Muscle of arm (tissue), 14 donors: ENCODE measurements around the gene LIG3. TPM values are rescaled to one million over a fixed set of nuclear protein-coding genes. Genes with fewer than 3 reads are reported as not detected.
A peak's percentile ranks its signal among the peaks of the same experiment; 100 is the strongest.
"Not testable (repeated sequence)": the region's sequence is repeated elsewhere in the genome, so short reads cannot be mapped to it uniquely, and the experiment has no call there.

Experiments
- DNase-seq: peaks from one replicate; pipeline ENCODE4 v3.0.0-alpha.2; 2013
- long read RNA-seq, 11 donors: transcript quantifications; one replicate each; lab custom pipeline, GENCODE V29; 2026
- polyA plus RNA-seq, 12 donors: library from polyadenylated mRNA; unstranded; fragments of 120-200 nt; gene quantifications; one replicate each; pipeline ENCODE4 v1.2.1, GENCODE V29; 2013; ENCODE audit not compliant: insufficient read length in 12 of 12

Gene LIG3
- polyA plus RNA-seq = 10 to 100 TPM in 11 of 12 donors, not detected in 1; 18.3 to 30.6 (median 22.8) TPM
- long read RNA-seq, donor 1, full-length matches to known transcripts = 3 of 14 reads
- long read RNA-seq, donor 1, partial matches to known transcripts = 11 of 14 reads
- long read RNA-seq, donor 1, other reads (novel, unspliced or antisense) = 0 of 14 reads
- long read RNA-seq, donor 2, full-length matches to known transcripts = 2 of 11 reads
- long read RNA-seq, donor 2, partial matches to known transcripts = 9 of 11 reads
- long read RNA-seq, donor 2, other reads (novel, unspliced or antisense) = 0 of 11 reads
- long read RNA-seq, donor 3 = 0 reads
- long read RNA-seq, donor 4, full-length matches to known transcripts = 2 of 2 reads
- long read RNA-seq, donor 4, partial matches to known transcripts = 0 of 2 reads
- long read RNA-seq, donor 4, other reads (novel, unspliced or antisense) = 0 of 2 reads
- long read RNA-seq, donor 5, full-length matches to known transcripts = 4 of 4 reads
- long read RNA-seq, donor 5, partial matches to known transcripts = 0 of 4 reads
- long read RNA-seq, donor 5, other reads (novel, unspliced or antisense) = 0 of 4 reads
- long read RNA-seq, donor 6, full-length matches to known transcripts = 1 of 1 reads
- long read RNA-seq, donor 6, partial matches to known transcripts = 0 of 1 reads
- long read RNA-seq, donor 6, other reads (novel, unspliced or antisense) = 0 of 1 reads
- long read RNA-seq, donor 7, partial matches to known transcripts = 0 of 1 reads
- long read RNA-seq, donor 7, other reads (novel, unspliced or antisense) = 0 of 1 reads
- long read RNA-seq, donor 8, partial matches to known transcripts = 0 of 1 reads
- long read RNA-seq, donor 8, other reads (novel, unspliced or antisense) = 0 of 1 reads
- long read RNA-seq, donor 9 = 0 reads
- long read RNA-seq, donor 10, full-length matches to known transcripts = 2 of 2 reads
- long read RNA-seq, donor 10, partial matches to known transcripts = 0 of 2 reads
- long read RNA-seq, donor 10, other reads (novel, unspliced or antisense) = 0 of 2 reads
- long read RNA-seq, donor 11, full-length matches to known transcripts = 2 of 2 reads
- long read RNA-seq, donor 11, partial matches to known transcripts = 0 of 2 reads
- long read RNA-seq, donor 11, other reads (novel, unspliced or antisense) = 0 of 2 reads

- DNase-seq = peak; percentile 96
Measured at GRCh38 chr17:34980353-34980680, at the start of gene LIG3. Gene LIG3, plus strand, starts transcription at chr17:34980512. Its CDS starts 2,494 bp downstream, at chr17:34983006.

- not testable (repeated sequence) for DNase-seq
Measured at GRCh38 chr17:34950780-34951179, 29.5 kb upstream of the LIG3 start.

GRCh38 chr17:34958438-34958837, 21.9 kb upstream of the LIG3 start:
- no peak for DNase-seq

GRCh38 chr17:34961093-34961911, 19.0 kb upstream of the LIG3 start, which contains the start of the genes CCT6B and ZNF830:
Gene CCT6B, minus strand, starts transcription at chr17:34961460. Its CDS starts 67 bp downstream, at chr17:34961393.
Gene ZNF830, plus strand, starts transcription at chr17:34961540. Its CDS starts 27 bp downstream, at chr17:34961567.
- DNase-seq = peak; percentile 98

GRCh38 chr17:34974179-34974578, 6.1 kb upstream of the LIG3 start:
- no peak for DNase-seq

GRCh38 chr17:34974794-34975785, 5.2 kb upstream of the LIG3 start:
- no peak for DNase-seq

- no peak for DNase-seq
Measured at GRCh38 chr17:34979153-34979552, 1.2 kb upstream of the LIG3 start.

GRCh38 chr17:34979650-34980352, 511 bp upstream of the LIG3 start:
- no peak for DNase-seq

GRCh38 chr17:34980681-34981537, 597 bp downstream of the LIG3 start:
- DNase-seq = peak; percentile 80

GRCh38 chr17:34981538-34982241, 1.4 kb downstream of the LIG3 start:
- DNase-seq = peak; percentile 18

- DNase-seq = no peak
Measured at GRCh38 chr17:34987232-34987631, 6.9 kb downstream of the LIG3 start.

GRCh38 chr17:34988644-34989043, 8.3 kb downstream of the LIG3 start:
- DNase-seq = no peak

GRCh38 chr17:34989473-34989872, 9.2 kb downstream of the LIG3 start:
- no peak for DNase-seq

- DNase-seq = no peak
Measured at GRCh38 chr17:34990921-34991365, 10.6 kb downstream of the LIG3 start.

GRCh38 chr17:34991606-34992005, 11.3 kb downstream of the LIG3 start:
- no peak for DNase-seq

GRCh38 chr17:34993031-34993430, 12.7 kb downstream of the LIG3 start:
- no peak for DNase-seq
